Small intestine (tissue), 16 donors: ENCODE measurements around the gene TRAPPC8. TPM values are rescaled to one million over a fixed set of nuclear protein-coding genes. Genes with fewer than 3 reads are reported as not detected.
A peak's percentile ranks its signal among the peaks of the same experiment; 100 is the strongest.

Experiments used
- DNase-seq, 2 donors: peaks; one replicate each; pipeline versions ENCODE4 v3.0.0 to v3.0.0-alpha.2; 2013
- FAIRE-seq: peaks from 2 replicates; lab custom pipeline; 2012; peaks lifted over from hg19 to GRCh38; lab: Jason Lieb, UNC
- H3K27ac ChIP-seq, 3 donors: one replicate each; pipeline ENCODE4 v1.5.1; 2013; ENCODE audit warnings: low read length in 2 of 3, mild to moderate bottlenecking in 2 of 3, control low read depth in 1 of 3, inconsistent platforms in 1 of 3, low read depth in 1 of 3, moderate library complexity in 1 of 3
- H3K27me3 ChIP-seq, 3 donors: one replicate each; pipeline ENCODE4 v1.6.1; 2013; ENCODE audit warnings: low read length in 3 of 3, inconsistent platforms in 1 of 3; ENCODE audit not compliant: control insufficient read depth in 3 of 3, insufficient read depth in 3 of 3
- H3K36me3 ChIP-seq, 3 donors: one replicate each; pipeline ENCODE4 v1.6.1; 2013; ENCODE audit warnings: low read length in 3 of 3, inconsistent platforms in 1 of 3, low read depth in 1 of 3, mild to moderate bottlenecking in 1 of 3, moderate library complexity in 1 of 3; ENCODE audit not compliant: control insufficient read depth in 3 of 3, insufficient read depth in 2 of 3
- H3K4me1 ChIP-seq, 3 donors: one replicate each; pipeline ENCODE4 v1.6.1; 2013; ENCODE audit warnings: low read length in 2 of 3, inconsistent platforms in 1 of 3, low read depth in 1 of 3, mild to moderate bottlenecking in 1 of 3, moderate library complexity in 1 of 3; ENCODE audit not compliant: control insufficient read depth in 3 of 3, insufficient read depth in 2 of 3
- H3K4me3 ChIP-seq, 3 donors: one replicate each; pipeline ENCODE4 v1.5.1; 2013; ENCODE audit warnings: low read length in 3 of 3, control low read depth in 1 of 3, inconsistent platforms in 1 of 3, low read depth in 1 of 3, mild to moderate bottlenecking in 1 of 3, moderate library complexity in 1 of 3
- H3K9me3 ChIP-seq, 2 donors: one replicate each; pipeline ENCODE4 v1.6.1; 2013; ENCODE audit warnings: low read depth in 1 of 2, low read length in 1 of 2; ENCODE audit not compliant: control insufficient read depth in 2 of 2, insufficient read depth in 1 of 2
- WGBS, 3 donors: extraction: QIAGEN DNeasy Blood & Tissue Kit; methylation state at CpG; one replicate each; pipeline ENCODE4 v1.1.7; 2013; 5-methylcytosine and 5-hydroxymethylcytosine counted together
- long read RNA-seq, 10 donors: transcript quantifications; one replicate each; lab custom pipeline, GENCODE V29; 2026
- polyA plus RNA-seq, 4 donors: library from polyadenylated mRNA; stranded (reverse) in 3 of 4; unstranded in 1 of 4; fragments of 200-250 nt in 3 of 4; fragments of 120-200 nt in 1 of 4; gene quantifications; one replicate each; pipeline versions ENCODE4 v1.2.1 to v1.2.3, GENCODE V29; 2013
- donor health status: healthy with polysubstance abuse.
- donor health status: control.
- donor health status: control.
- donor health status: Bipolar disorder and iron deficiency.
- donor health status: healthy.

TRAPPC8 gene
- 10 to 100 TPM; 18.1 to 40.7 (median 32.6) TPM for polyA plus RNA-seq
- long read RNA-seq, donor 1: 0 reads
- long read RNA-seq, donor 2, full-length matches to known transcripts: 1 of 1 reads
- long read RNA-seq, donor 2, partial matches to known transcripts: 0 of 1 reads
- long read RNA-seq, donor 2, other reads (novel, unspliced or antisense): 0 of 1 reads
- long read RNA-seq, donor 3, partial matches to known transcripts: 0 of 1 reads
- long read RNA-seq, donor 3, other reads (novel, unspliced or antisense): 0 of 1 reads
- long read RNA-seq, donor 4: 0 reads
- long read RNA-seq, donor 5: 0 reads
- long read RNA-seq, donor 6: 0 reads
- long read RNA-seq, donor 7: 0 reads
- long read RNA-seq, donor 8, full-length matches to known transcripts: 1 of 1 reads
- long read RNA-seq, donor 8, partial matches to known transcripts: 0 of 1 reads
- long read RNA-seq, donor 8, other reads (novel, unspliced or antisense): 0 of 1 reads
- long read RNA-seq, donor 9: 0 reads
- long read RNA-seq, donor 10: 0 reads

DNA sequence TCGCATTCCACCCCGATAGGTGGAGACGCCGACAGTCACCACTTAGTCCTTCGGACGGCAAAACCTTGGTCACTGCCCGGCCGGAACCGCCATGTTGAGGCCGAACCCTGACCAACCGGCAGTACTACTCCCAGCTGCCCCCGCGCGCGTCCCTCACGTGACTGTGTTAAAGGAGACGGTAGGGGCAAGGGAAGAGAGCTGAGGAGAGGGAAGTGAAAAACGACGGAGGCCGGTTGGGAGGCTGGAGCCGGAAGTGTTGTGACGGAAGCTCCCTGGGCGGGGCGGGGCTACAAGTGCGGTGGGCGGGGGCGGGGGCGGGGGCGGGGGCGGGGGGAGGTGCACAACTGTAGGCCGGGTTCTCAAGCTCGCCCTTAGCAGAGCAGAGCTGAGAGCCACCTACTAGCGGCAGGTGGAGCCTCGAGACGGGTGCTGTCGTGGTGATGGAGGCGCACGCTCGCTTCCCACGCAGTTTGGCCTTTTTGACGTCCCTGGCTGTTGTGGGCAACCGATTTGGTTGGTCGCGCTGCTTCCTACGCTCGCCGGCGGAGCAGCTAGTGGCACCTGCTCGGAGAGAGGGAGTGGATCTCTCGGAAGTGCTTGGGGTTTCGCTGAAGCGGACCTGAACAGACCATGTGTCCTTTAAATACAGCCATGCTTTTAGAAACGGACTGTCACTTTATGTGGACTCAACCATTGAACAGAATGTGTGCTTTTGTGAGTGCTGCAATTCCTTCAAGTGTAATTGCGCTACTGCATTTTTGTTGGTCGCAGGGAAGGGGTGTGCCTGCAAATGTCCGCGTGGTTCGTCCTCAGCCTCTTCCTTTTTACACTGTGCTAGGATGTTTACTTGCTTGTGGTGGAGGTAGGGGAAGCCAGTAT, at the start of gene TRAPPC8:
TRAPPC8 (minus strand) TSS at position 130 of the 879 bp plus-strand sequence. CDS start 364 bp downstream, outside the sequence.
- peak within 1 kb of the TSS; percentile 72 to 95 (median 75) for H3K4me3 ChIP-seq
- peaks cover 0 to 22% (median 4%) of the 10 kb centered on the region in 3 donors for H3K4me1 ChIP-seq
- no peaks in the 10 kb centered on the region for H3K27me3 ChIP-seq
- no peak for FAIRE-seq
- DNase-seq: peak; percentile 98 to 99
- H3K36me3 ChIP-seq: peaks cover 0 to 11% (median 2%) of the 10 kb centered on the region in 3 donors
- 0 to 1% (median 0%) methylated on average over 47 to 58 of the region's 58 CpGs for WGBS, 3 donors
- H3K27ac ChIP-seq: peak within 1 kb of the TSS; percentile 92 to 99 (median 95)
- H3K9me3 ChIP-seq: no peaks in the 10 kb centered on the region

DNA sequence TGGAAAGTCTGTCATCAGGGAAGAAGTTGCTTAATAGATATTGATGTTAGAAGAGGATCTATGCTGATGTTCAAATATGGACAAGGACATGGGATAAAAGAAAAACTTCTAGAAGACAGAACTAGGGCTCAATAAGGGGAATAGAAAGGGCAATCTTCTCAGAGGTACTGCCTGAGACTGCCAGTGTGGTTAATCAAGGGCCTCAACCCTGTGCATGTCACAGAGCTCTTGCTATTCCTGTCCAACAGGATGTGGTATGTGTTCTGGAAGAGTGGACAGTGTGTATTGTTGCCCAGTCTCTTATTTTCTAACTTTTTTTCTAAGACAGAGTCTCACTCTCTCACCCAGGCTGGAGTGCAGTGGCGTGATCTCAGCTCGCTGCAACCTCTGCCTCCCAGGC, 47.9 kb upstream of the TRAPPC8 start:
- no peak for FAIRE-seq

GRCh38 chr18:31983976-31984375, 41.0 kb upstream of the TRAPPC8 start:
- H3K4me1 ChIP-seq: peaks cover 0 to 7% (median 0%) of the 10 kb centered on the region in 3 donors
- 18 to 52% (median 20%) methylated on average over 5 of the region's 5 CpGs for WGBS, 3 donors
- H3K27me3 ChIP-seq: no peaks in the 10 kb centered on the region
- DNase-seq: peak; percentile 50 to 83
- FAIRE-seq: no peak
- no peak overlapping the region for H3K27ac ChIP-seq
- H3K4me3 ChIP-seq: no peak overlapping the region
- no peaks in the 10 kb centered on the region for H3K36me3 ChIP-seq
- H3K9me3 ChIP-seq: peaks cover 0 to 3% of the 10 kb centered on the region in 2 donors

More for the DNA sequence above, 47.9 kb upstream of the TRAPPC8 start:
- Histone ChIP-seq H3K4me3 (no peak overlapping the region), H3K4me1 (no peaks in the 10 kb centered on the region), H3K27me3 (no peaks in the 10 kb centered on the region), H3K9me3 (no peaks in the 10 kb centered on the region), H3K27ac (no peak overlapping the region), H3K36me3 (no peaks in the 10 kb centered on the region)
- 89 to 95% (median 94%) methylated on average over 2 of the region's 2 CpGs for WGBS, 3 donors
- no peak for DNase-seq

DNA sequence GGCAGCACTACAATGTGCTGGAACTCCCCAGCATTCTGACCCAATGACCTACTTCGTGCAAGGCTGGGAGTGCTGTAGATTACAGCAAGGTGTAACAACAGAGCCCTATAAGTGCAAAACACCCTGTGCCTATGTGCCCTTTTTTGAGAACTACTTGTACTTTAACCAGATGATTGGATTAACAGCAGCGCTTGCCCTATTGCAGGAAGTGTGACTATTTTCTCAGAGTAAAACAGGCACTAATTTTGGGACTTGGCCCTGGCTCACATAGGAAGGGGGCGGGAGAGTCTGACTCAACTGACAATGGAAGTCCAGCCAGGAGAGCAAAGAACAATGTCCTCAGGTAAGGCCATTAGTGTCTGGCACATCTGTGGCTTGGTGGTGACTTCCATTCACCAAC, 40.1 kb upstream of the TRAPPC8 start:
- Histone ChIP-seq H3K9me3 (peaks cover 0 to 11% of the 10 kb centered on the region in 2 donors), H3K36me3 (no peaks in the 10 kb centered on the region), H3K27ac (peak overlapping the region in 2 of 3 donors; percentile 51 to 76), H3K4me3 (no peak overlapping the region), H3K27me3 (no peaks in the 10 kb centered on the region), H3K4me1 (peaks cover 0 to 7% (median 0%) of the 10 kb centered on the region in 3 donors)
- WGBS, 3 donors: 11 to 56% (median 44%) methylated on average over 3 of the region's 3 CpGs
- DNase-seq (peak; percentile 39 to 97), FAIRE-seq (no peak)

GRCh38 chr18:31980863-31981262, 37.9 kb upstream of the TRAPPC8 start:
- peaks cover 0 to 11% of the 10 kb centered on the region in 2 donors for H3K9me3 ChIP-seq
- H3K4me1 ChIP-seq: peaks cover 0 to 7% (median 0%) of the 10 kb centered on the region in 3 donors
- FAIRE-seq (no peak), DNase-seq (peak; percentile 16 to 83)
- no peaks in the 10 kb centered on the region for H3K36me3 ChIP-seq
- no peak overlapping the region for H3K4me3 ChIP-seq
- no peaks in the 10 kb centered on the region for H3K27me3 ChIP-seq
- no peak overlapping the region for H3K27ac ChIP-seq

GRCh38 chr18:31979714-31980113, 36.8 kb upstream of the TRAPPC8 start:
- peaks cover 0 to 7% (median 0%) of the 10 kb centered on the region in 3 donors for H3K4me1 ChIP-seq
- no peak overlapping the region for H3K4me3 ChIP-seq
- DNase-seq: peak; percentile 9 to 67
- peak overlapping the region in 2 of 3 donors; percentile 8 to 65 for H3K27ac ChIP-seq
- no peaks in the 10 kb centered on the region for H3K27me3 ChIP-seq
- no peak for FAIRE-seq
- H3K9me3 ChIP-seq: peaks cover 0 to 17% of the 10 kb centered on the region in 2 donors
- 50 to 70% (median 69%) methylated on average over 2 of the region's 2 CpGs for WGBS, 3 donors
- no peaks in the 10 kb centered on the region for H3K36me3 ChIP-seq

DNA sequence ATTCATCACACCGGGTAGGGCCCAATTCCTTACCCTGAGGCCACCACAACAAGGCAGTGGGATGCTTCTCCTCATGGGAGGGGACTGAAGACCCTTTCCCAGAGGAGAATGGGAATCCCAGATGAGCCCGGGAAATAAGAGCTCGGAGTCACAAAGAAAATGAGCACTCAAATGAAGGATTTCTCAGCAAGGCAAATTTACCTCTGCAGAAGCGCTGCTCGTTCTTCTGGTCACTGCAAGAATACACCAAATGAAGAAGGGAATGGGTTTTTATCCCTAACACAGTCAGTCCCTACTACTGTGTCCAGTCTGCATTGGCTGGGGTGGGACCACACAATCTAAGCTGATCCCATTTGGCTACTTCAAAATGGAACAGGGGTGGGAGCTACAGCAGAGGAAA, 35.7 kb upstream of the TRAPPC8 start:
- H3K4me1 ChIP-seq: peaks cover 0 to 5% (median 0%) of the 10 kb centered on the region in 3 donors
- no peak for DNase-seq
- no peaks in the 10 kb centered on the region for H3K36me3 ChIP-seq
- no peak overlapping the region for H3K27ac ChIP-seq
- 92 to 97% (median 92%) methylated on average over 5 of the region's 5 CpGs for WGBS, 3 donors
- H3K27me3 ChIP-seq: no peaks in the 10 kb centered on the region
- no peak overlapping the region for H3K4me3 ChIP-seq
- no peak for FAIRE-seq
- H3K9me3 ChIP-seq: peaks cover 0 to 26% of the 10 kb centered on the region in 2 donors
